PC-9 (cell line): Measurements from ENCODE around the gene SH3RF3. TPM values are rescaled to one million over a fixed set of nuclear protein-coding genes. Genes with fewer than 3 reads are reported as not detected.

Source experiments
- BruUV-seq: library from RNA; stranded (reverse); fragments of 400-500 nt; replicated peaks from 2 replicates; lab custom pipeline; 2021; lab: Mats Ljungman, UMichigan
- CTCF ChIA-PET: fragments of 300-600 bp; sonication (Branson Sonifier 250); formaldehyde crosslinking; loops from one replicate; lab custom pipeline; 2022; ENCODE audit warnings: antibody characterized with exemption; lab: Charles Lee
- POLR2A ChIA-PET: fragments of 300-600 bp; sonication (Branson Sonifier 250); formaldehyde crosslinking; loops from one replicate; lab custom pipeline; 2022; ENCODE audit warnings: antibody characterized with exemption; ENCODE audit not compliant: unreplicated experiment; lab: Charles Lee
- DNase-seq, 2 experiments: peaks; one replicate each; pipeline versions ENCODE4 v3.0.0 to v3.0.0-alpha.2; 2015 to 2022; ENCODE audit warnings: mixed read lengths in 1 of 2
- H2AFZ ChIP-seq: fragments of 200-600 bp; sonication (generic); 2 replicates; pipeline ENCODE4 v1.8.1; 2017; ENCODE audit warnings: antibody characterized with exemption
- H3F3A ChIP-seq: fragments of 200-600 bp; sonication (generic); 2 replicates; pipeline ENCODE4 v1.8.1; 2017; ENCODE audit warnings: antibody characterized with exemption, mild to moderate bottlenecking, low read depth; ENCODE audit not compliant: insufficient read depth
- H3K27ac ChIP-seq: fragments of 200-600 bp; sonication (generic); 2 replicates; pipeline ENCODE4 v1.6.1; 2016; ENCODE audit warnings: mixed run types
- H3K27me3 ChIP-seq: fragments of 200-600 bp; sonication (generic); 2 replicates; pipeline ENCODE4 v1.6.1; 2016; ENCODE audit warnings: low read depth, mixed run types; ENCODE audit not compliant: insufficient read depth
- H3K36me3 ChIP-seq: fragments of 200-600 bp; sonication (generic); 2 replicates; pipeline ENCODE4 v1.6.1; 2016; ENCODE audit warnings: low read depth, mixed run types
- H3K4me1 ChIP-seq: fragments of 200-600 bp; sonication (generic); replicated peaks from 2 replicates; pipeline ENCODE4 v1.6.1; 2016; ENCODE audit warnings: mixed run types; ENCODE audit not compliant: insufficient read depth
- H3K4me2 ChIP-seq: fragments of 200-600 bp; sonication (generic); 2 replicates; pipeline ENCODE4 v1.6.1; 2017; ENCODE audit warnings: mixed run types
- H3K4me3 ChIP-seq: fragments of 200-600 bp; sonication (generic); 2 replicates; pipeline ENCODE4 v1.6.1; 2016; ENCODE audit warnings: mixed run types
- H3K79me2 ChIP-seq: fragments of 200-600 bp; sonication (generic); 2 replicates; pipeline ENCODE4 v1.6.1; 2017; ENCODE audit warnings: low read depth, mixed run types
- H3K9me2 ChIP-seq: fragments of 200-600 bp; sonication (generic); 2 replicates; pipeline ENCODE4 v1.8.1; 2017; ENCODE audit warnings: mild to moderate bottlenecking; ENCODE audit not compliant: insufficient read depth
- H3K9me3 ChIP-seq: fragments of 200-600 bp; sonication (generic); 2 replicates; pipeline ENCODE4 v1.8.1; 2016; ENCODE audit warnings: low read depth; ENCODE audit not compliant: insufficient read depth
- H4K20me1 ChIP-seq: fragments of 200-600 bp; sonication (generic); 2 replicates; pipeline ENCODE4 v1.8.1; 2017; ENCODE audit not compliant: insufficient read depth
- CTCF ChIP-seq: fragments of 200-600 bp; sonication (generic); conservative IDR thresholded peaks from 2 replicates; pipeline ENCODE4 v1.6.1; 2017; ENCODE audit warnings: mixed run types, antibody characterized with exemption, mild to moderate bottlenecking, moderate library complexity
- EZH2 ChIP-seq: fragments of 200-600 bp; sonication (generic); IDR thresholded peaks from 2 replicates; pipeline ENCODE4 v1.8.0; 2017; ENCODE audit warnings: antibody characterized with exemption, low read depth
- intact Hi-C: fragments of 100-400 bp; cut with micrococcal nuclease; formaldehyde crosslinking; loops from one replicate; pipeline ENCODE4 v1.10.0; 2022; ENCODE audit not compliant: unreplicated experiment
- total RNA-seq: library from RNA; stranded (reverse); gene quantifications from 2 replicates; pipeline ENCODE4 v1.2.3, GENCODE V29; 2021

Gene SH3RF3
- total RNA-seq, 1 experiment from 2014 or later, result 6.1 TPM

DNA sequence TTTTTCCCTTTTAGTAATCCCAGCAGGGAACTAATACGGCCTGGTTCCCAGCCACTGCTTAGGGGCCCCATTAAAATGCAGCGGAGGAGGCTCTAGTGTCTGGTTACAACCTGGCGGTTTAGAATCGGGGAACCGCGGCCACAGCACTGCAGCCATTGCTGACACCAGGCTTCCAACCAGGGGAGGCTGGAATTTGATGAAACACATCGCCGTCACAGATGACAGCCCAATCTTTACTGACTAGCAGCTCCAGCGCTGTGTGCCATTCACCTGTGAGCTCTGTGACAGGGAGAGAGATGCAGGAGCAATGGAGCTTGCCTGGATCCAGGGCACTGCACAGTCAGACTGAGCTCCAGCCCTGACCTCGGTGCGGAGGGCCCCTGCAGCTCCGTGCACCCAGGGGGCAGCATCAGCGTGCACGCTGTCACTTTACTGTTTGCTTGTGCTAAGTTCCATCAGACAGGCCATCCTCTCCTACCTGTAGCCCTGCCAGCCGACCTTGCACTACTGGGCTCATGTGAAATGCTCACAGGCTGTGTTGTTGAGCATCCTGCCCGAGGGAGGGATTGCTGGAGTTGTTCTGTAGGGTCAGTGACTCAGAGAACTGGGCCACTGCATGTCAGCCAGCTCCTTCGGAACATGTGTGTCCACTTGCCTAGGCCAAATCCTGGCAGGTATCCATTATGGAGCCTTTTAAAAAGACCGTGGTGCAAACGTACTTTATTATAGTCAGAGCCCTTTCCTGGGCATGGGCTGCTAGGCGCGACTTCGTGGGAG is 281.2 kb downstream of the SH3RF3 start:
- TF ChIP-seq EZH2 (no peak), CTCF (no peak)
- no peaks in the 10 kb centered on the region for H3K9me2 ChIP-seq
- DNase-seq, result no peak
- H3K27ac ChIP-seq, result no peak overlapping the region
- no peaks in the 10 kb centered on the region for H3K79me2 ChIP-seq
- H3K27me3 ChIP-seq, result no peaks in the 10 kb centered on the region
- H3K9me3 ChIP-seq, result no peaks in the 10 kb centered on the region
- CTCF ChIA-PET, result no interaction called here
- H4K20me1 ChIP-seq, result no peaks in the 10 kb centered on the region
- BruUV-seq, result no TSS peak
- H3K4me1 ChIP-seq, result peaks cover 21% of the 10 kb centered on the region
- no peaks in the 10 kb centered on the region for H3F3A ChIP-seq
- no peak overlapping the region for H3K4me2 ChIP-seq
- no peak overlapping the region for H2AFZ ChIP-seq
- intact Hi-C loops, result no loop called here
- H3K36me3 ChIP-seq, result no peaks in the 10 kb centered on the region
- POLR2A ChIA-PET, result no interaction called here
- H3K4me3 ChIP-seq, result no peak overlapping the region

DNA sequence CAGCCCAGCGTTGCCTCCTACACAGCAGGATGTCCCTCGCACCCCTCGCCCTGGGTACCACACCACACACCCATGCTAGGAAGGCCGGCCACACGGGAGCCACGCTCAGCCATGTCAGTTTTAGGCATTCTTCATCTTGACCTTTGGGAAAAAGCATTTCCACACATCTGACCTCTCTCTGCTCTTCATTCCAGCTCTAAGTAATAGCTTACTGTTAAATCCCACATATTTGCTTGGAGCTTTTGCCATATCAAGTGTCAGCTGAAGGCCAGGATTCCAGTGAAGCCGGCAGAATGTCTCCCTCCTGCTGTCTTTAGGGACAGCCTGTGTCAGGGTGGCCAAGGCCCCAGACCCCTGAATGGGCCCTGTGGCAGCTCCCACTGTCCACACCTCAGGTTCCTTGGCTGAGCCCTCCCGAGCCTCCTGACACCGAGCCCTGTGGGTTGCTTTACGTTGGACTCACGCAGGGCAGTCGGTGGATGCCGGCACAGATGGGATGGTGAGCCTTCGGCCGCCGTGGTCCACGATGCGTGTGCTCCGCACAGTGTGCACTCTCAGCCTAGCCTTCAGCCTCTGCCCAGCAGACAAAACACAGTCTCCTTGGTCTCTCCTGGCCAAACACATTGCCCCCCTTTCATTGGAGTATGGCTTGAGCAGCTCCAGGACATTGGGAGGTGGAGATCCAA is 282.8 kb downstream of the SH3RF3 start:
- TF ChIP-seq CTCF, result no peak
- no peak for TF ChIP-seq EZH2
- no peak for DNase-seq
- Histone ChIP-seq H3K4me3 (no peak overlapping the region), H4K20me1 (no peaks in the 10 kb centered on the region), H3K4me1 (peaks cover 9% of the 10 kb centered on the region), H3K27ac (no peak overlapping the region), H2AFZ (no peak overlapping the region), H3K9me3 (no peaks in the 10 kb centered on the region), H3K27me3 (no peaks in the 10 kb centered on the region), H3K79me2 (no peaks in the 10 kb centered on the region), H3K9me2 (no peaks in the 10 kb centered on the region), H3F3A (no peaks in the 10 kb centered on the region), H3K36me3 (no peaks in the 10 kb centered on the region), H3K4me2 (no peak overlapping the region)
- POLR2A ChIA-PET, result interaction anchor here (0.6 kb wide), 1 partner anchor 55 kb away, joined by 3 read pairs; no protein-coding TSS in a partner anchor
- no TSS peak for BruUV-seq
- intact Hi-C loops, result no loop called here
- CTCF ChIA-PET, result no interaction called here

DNA sequence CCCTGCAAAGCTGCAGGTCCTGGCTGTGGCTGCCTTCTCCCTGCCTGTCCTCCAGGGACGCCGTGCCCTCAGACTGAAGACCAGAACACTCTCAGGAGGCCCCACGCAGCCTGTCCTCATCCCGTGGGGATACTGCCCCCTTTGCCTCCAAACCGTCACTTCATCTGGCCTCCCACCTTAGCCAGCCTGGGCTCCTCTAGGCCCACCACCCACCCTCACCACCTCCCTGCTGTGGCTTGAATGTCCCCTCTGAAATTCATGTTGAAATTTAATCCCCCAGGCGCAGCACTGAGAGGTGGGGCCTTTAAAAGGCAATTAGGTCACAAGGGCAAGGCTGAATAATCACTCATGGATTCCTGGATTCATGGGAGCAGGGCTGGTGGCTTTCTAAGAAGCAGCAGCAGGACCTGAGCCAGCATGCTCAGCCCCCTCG is 286.6 kb downstream of the SH3RF3 start:
- DNase-seq, result no peak
- H3K9me2 ChIP-seq, result no peaks in the 10 kb centered on the region
- H3K79me2 ChIP-seq, result no peaks in the 10 kb centered on the region
- H2AFZ ChIP-seq, result no peak overlapping the region
- H3K4me3 ChIP-seq, result no peak overlapping the region
- H3K36me3 ChIP-seq, result no peaks in the 10 kb centered on the region
- CTCF ChIA-PET, result no interaction called here
- no peak overlapping the region for H3K27ac ChIP-seq
- BruUV-seq, result no TSS peak
- no peak overlapping the region for H3K4me2 ChIP-seq
- no peaks in the 10 kb centered on the region for H3K4me1 ChIP-seq
- H3K27me3 ChIP-seq, result no peaks in the 10 kb centered on the region
- intact Hi-C loops, result no loop called here
- POLR2A ChIA-PET, result no interaction called here
- no peaks in the 10 kb centered on the region for H4K20me1 ChIP-seq
- TF ChIP-seq CTCF, result no peak
- TF ChIP-seq EZH2, result no peak
- H3F3A ChIP-seq, result no peaks in the 10 kb centered on the region
- no peaks in the 10 kb centered on the region for H3K9me3 ChIP-seq
